ENCODE results near the gene LHX6.
A peak's percentile ranks its signal among the peaks of the same experiment; 100 is the strongest.

The LHX6 gene

DNA sequence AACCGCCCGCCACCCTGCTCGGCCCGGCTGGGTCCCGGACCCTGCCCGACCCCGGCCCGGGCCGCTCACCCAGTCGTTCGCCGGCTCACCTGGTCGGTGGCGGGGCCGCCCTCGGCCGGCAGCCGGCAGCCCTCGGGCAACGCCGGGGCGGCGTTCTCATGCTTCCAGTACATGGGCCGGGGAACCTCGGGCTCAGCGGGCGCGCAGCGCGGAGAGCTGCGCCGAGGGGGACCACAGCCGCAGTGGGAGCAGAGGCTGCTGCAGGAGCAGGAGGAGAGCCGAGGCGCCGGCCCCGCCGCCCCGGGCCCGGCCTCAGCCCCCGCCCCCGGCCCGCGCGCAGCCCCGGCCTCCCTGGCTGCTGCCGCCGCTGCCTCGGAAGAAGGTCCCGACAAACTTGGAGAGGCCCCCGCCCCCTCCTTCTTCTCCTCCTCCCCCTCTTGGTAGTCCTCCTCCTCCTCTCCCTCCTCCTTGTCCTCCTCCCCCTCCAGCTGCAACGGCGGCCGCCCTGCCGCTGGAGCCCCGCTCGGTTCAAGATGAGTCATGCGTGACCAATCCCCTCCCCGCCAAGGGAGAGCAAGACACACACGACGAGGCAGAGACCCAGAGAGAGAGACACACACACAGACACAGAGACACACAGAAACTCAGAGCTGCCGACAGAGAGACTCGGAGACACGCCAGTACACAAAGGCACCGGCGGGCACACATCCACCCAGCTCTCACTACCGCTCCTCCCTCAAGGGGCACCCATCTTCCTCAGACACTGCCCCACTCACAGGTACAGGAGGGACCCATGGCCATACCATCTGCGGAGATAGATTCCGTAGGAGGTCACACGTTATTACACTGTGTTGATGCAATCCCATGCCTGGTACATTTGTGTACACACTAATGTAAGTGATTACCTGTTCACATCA, at the start of gene LHX6:
TSS of gene LHX6 (minus strand) at position 390 of the 917 bp plus-strand sequence. CDS start at position 173, 217 bp downstream.
- H3K4me3 ChIP-seq (ENCODE audit: low read depth, low read length) = peak within 1 kb of the TSS; percentile 36
- no peak for TF ChIP-seq CTCF (IDR thresholded peaks at IDR 0.05; ENCODE audit: low read depth, low read length)

- no peak overlapping the region for H3K4me3 ChIP-seq (ENCODE audit: low read depth, low read length)
- TF ChIP-seq CTCF (IDR thresholded peaks at IDR 0.05; ENCODE audit: low read depth, low read length) = no peak
Measured at GRCh38 chr9:122277285-122277897, 48.6 kb upstream of the LHX6 start.

DNA sequence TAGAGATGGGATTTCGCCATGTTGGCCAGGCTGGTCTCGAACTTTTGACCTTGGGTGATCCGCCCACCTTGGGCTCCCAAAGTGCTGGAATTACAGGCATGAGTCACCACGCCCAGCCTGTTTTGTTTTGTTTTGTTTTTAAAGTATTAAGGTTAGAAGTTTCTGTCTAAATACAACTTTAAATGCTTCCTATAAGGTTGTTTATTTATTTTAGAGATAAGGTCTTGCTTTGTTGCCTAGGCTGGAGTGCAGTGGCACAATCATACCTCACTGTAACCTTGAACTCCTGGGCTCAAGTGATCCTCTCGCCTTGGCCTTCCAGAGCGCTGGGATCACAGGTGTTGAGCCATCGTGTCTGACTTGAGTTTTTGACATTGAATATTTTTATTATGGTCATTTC, 47.3 kb upstream of the LHX6 start:
- no peak for TF ChIP-seq CTCF (IDR thresholded peaks at IDR 0.05; ENCODE audit: low read depth, low read length)

DNA sequence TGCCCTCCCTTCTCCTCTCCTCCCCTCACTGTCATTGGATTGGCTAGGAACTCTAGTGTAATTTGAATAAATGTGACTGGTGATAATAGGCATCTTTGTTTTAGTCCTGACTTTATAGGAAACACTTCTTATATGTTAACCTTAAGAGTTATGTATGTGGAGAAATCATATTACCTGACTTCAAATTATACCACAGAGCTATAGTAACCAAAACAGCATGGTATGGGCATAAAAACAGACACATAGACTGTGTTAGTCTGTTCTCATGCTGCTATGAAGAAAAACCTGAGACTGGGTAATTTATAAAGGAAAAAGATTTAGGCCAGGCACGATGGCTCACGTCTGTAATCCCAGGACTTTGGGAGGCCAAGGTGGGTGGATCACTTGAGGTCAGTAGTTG, 45.3 kb upstream of the LHX6 start:
- no peak overlapping the region for H3K4me3 ChIP-seq (ENCODE audit: low read depth, low read length)
- no peak for TF ChIP-seq CTCF (IDR thresholded peaks at IDR 0.05; ENCODE audit: low read depth, low read length)

More for the DNA sequence above, 47.3 kb upstream of the LHX6 start:
- no peak overlapping the region for H3K4me3 ChIP-seq (ENCODE audit: low read depth, low read length)

- H3K4me3 ChIP-seq (ENCODE audit: low read depth, low read length) = no peak overlapping the region
- no peak for TF ChIP-seq CTCF (IDR thresholded peaks at IDR 0.05; ENCODE audit: low read depth, low read length)
Measured at GRCh38 chr9:122268041-122268814, 39.5 kb upstream of the LHX6 start.

DNA sequence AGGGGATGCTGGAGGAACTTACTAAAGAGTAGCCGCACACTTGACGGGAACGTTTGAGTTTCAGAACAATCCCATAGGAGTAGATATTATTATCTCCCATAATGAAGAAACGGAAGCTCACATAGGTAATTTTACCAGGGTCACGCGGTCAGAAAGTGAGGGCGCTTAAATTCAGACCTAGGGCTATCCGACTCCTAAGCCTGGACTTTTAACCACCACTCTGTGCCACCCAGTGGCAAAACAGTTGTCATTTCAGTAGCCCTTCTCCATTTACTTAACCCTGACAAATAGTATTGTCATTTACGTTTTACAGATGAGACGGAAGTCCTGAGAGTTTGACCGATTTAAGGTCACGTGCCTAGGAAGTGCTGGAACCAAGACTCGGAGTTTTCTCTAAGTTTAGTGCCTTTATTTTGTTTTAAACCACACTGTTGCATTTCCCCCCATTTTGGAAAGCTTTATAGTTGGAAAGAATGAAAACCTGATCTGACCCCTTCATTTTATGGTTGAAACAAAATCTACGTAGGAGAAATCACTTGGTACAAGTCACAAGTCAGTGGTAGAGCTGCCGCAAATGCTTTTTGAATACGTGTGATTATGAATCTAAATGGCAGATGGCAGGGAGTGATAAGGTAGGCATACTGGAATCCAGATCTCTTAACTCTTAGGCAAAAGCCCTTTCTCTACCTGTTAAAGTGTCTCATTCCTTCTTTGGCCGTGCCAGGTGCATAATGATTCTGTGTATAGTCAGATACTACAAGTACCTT, 36.6 kb upstream of the LHX6 start:
- peak overlapping the region; percentile 84 for H3K4me3 ChIP-seq (ENCODE audit: low read depth, low read length)
- TF ChIP-seq CTCF (IDR thresholded peaks at IDR 0.05; ENCODE audit: low read depth, low read length) = no peak
